HT-29 (cell line): ENCODE results near the gene CCDC27. TPM values are rescaled to one million over a fixed set of nuclear protein-coding genes. Genes with fewer than 3 reads are reported as not detected.
A peak's percentile ranks its signal among the peaks of the same experiment; 100 is the strongest.
"Not testable (repeated sequence)": the region's sequence is repeated elsewhere in the genome, so short reads cannot be mapped to it uniquely, and the experiment has no call there.

Experiments
- DNase-seq: peaks from one replicate; pipeline ENCODE4 v3.0.0-alpha.2; 2015; ENCODE audit warnings: low spot score
- total RNA-seq: library from RNA; depleted of rRNA; stranded (reverse); fragments of >200 nt; shearing (Covaris generic); gene quantifications from 2 replicates; pipeline ENCODE4 v1.2.3, GENCODE V29; 2014

CCDC27 gene
- total RNA-seq, 1 experiment from 2014 or later, result not detected

DNA sequence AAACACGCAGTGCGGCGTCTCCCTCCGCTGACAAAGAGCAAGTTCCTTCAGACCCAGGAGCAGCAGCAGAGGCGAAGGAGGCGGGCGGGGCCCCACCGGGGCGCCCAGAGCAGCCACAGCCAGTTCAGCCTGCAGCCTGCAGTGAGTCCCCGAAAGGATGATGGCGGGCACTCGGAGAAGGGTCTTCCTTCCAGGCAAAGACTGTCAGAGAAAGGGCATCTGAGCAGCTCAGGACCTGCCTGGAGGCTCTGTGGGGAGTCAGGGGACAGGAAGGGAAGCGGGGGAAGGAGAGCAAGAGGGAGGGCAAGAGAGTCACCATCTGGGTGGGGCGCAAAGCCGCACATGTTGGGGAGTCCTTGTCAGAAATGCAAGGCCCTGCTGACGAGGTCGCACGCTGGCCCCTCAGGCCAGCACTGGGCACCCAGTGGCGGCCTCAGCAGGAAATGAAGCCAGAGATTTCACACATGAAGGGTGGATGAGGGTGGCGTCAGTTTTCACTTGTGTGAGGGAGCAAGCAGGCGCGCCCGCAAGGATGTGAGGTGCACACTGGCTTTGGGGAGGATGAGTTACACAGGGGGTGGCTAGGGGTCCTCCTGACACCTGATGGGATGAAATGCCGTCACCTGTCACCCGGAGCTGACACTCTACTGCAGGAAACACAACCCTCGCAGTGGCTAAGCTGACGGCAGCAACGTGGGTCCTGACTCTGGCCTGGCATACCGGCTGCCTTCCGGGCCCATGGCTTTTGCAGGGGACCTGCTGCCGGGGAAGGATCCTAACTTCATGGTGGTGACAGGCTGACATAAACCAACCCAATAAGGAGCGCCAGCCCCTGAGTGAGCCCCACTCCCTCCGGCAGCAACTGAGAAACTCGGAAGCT, 37.4 kb downstream of the CCDC27 start:
- DNase-seq, result no peak

DNA sequence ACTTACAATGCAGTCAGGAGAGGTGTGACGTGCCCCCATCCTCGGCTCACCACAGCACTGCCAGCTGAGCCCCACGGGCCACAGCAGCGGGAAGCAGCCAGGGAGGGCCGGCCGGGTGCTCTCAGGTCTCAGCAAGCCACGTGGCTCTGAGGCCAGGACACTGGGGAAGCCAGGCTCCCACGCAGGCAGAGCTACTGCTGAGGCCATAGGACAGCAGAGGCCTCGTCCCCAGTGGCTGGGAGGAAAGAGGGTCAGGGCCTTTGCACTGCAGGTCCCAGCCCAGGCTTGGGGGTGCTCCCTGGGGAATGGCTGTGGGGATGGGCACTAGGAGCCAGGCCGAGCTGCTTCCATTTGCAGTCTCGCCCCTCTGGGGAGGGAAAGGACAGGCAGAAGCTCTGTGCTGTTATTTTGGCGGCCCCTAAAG, 38.3 kb downstream of the CCDC27 start:
- no peak for DNase-seq

DNA sequence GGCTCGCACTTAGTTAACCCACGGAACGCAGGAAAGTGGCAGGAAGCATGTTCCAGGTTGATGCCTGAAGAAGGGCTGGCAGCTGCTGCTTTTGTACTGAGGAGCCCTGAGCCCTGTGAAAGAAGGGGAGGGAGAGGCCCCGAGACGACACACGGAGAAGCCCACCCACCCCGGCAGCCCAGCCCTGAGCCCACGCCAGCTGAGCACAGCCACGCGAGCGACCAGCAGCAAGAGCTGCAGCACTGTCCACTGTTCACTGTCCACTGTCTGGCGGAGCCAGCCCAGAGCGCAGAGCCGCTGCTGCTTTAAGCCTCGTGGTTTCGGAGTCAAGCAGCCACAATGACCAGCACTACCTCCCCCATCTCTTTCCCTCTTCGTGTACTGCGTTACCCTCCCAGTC, 38.7 kb downstream of the CCDC27 start:
- no peak for DNase-seq

DNA sequence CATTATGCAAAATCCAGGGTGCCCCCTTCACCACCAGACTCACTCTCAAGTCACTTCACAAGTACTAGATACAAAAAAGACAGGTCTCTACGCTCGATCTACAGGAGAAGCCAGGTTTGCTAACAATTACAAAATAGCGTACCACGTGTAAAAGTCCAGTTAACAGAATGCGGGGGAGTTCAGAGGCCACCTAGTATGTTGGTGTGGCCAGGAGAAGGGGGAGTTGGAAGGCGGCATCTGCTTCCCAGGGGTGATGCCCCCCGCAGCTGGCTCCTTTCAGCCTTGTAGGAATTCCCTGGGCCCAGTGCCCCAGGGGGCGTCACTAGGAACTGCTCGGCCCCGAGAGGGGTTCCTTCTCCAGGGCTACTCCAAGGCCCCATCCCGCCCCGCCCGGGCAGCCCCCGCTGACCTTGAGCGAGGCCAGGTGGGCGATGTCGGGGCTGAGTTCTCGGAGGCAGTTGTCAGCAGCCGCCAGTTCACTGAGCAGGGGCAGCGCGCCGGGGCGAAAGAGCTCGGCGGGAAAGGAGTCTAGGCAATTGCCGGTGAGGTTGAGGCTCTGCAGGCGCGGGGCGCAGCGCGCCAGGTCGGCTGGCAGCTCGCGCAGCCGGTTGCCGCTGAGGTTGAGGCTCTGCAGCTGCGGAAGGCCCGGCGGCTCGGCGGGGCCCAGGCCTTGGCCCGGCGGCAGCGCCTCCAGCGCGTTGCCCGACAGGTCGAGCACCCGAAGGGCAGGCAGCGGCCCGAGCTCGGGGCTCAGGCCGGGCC, 43.4 kb downstream of the CCDC27 start:
- no peak for DNase-seq

DNA sequence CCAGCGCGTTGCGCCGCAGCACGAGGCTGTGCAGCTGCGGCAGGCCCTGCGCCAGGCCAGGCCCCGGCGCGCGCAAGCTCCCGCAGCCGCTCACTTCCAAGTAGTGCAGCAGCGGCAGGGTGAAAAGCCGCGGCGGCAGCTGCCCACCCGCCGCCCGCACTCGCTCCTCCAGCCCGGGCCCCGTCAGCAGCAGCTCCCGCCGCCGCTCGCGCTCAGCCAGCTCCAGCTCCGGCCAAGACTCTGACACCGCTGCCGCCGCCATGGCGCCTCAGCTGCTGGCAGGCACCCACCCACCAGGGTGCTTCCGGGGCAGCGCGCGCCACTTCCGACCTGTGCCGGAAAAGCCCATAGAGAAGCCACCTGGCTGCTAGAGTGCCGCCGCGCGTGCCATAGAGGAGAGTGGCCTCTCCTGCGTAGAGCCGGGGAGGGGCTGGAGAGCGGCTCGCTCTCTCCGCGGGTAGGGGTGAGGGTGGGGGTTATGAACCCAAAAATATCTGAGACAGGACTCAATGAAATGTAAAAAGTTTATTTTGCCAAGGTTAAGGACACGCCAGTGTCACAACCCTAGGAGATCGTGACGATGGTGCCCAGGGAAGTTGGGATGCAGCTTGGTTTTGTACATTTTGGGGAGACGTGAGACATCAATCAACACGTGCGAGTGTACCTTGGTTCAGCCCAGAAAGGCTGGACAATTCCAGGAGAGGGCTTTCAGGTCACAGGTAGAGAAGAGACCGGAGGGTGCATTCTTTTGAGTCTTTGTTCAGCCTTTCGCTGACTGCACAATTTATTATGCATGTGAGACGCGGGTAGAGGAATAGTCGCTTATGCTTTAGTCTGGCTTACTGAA, 44.2 kb downstream of the CCDC27 start, which contains the start of gene LRRC47:
Gene LRRC47, minus strand, starts transcription at position 284 of the 847 bp plus-strand sequence. Its CDS starts 22 bp downstream, at position 262.
- peak; percentile 91 for DNase-seq

DNA sequence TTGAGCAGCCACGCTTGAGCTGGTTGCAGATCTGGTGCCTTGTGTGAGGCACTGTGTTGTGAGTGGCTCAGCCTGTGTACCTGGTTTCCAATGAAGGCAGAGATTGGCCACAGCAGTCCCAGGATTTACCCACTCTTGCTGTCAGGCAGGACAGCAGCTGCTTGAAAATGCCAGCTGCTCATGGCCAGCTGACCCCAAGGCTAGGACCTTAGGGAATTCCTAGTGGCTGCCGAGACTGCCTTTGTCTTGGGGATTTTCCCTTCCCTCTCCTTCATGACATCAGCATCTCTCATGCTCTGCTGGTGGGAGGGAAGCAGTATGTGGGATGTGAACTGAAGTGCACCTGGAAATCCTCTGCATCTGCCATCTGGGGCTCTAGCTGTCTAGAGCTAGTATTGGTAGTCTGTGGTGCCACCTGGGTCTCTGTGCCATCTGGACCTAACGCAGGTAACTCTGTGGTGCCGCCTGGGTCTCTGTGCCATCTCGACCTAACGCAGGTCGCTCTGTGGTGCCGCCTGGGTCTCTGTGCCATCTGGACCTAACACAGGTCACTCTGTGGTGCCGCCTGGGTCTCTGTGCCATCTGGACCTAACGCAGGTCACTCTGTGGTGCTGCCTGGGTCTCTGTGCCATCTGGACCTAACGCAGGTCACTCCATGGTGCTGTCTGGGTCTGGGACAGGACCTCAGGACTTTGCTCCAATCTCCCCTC, 47.9 kb downstream of the CCDC27 start:
- no peak for DNase-seq

DNA sequence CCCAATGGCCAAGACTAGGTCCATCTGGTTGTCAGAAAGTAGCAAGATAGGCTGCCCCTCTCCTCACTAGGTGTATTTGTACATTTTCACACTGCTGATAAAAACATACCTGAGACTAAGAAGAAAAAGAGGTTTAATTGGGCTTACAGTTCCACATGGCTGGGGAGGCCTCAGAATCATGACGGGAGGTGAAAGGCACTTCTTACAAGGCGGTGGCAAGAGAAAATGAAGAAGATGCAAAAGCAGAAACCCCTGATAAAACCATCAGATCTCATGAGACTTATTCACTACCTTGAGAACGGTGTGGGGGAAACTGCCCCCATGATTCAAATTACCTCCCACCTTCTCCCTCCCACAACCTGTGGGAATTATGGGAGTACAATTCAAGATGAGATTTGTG, 48.5 kb downstream of the CCDC27 start:
- not testable (repeated sequence) for DNase-seq

DNA sequence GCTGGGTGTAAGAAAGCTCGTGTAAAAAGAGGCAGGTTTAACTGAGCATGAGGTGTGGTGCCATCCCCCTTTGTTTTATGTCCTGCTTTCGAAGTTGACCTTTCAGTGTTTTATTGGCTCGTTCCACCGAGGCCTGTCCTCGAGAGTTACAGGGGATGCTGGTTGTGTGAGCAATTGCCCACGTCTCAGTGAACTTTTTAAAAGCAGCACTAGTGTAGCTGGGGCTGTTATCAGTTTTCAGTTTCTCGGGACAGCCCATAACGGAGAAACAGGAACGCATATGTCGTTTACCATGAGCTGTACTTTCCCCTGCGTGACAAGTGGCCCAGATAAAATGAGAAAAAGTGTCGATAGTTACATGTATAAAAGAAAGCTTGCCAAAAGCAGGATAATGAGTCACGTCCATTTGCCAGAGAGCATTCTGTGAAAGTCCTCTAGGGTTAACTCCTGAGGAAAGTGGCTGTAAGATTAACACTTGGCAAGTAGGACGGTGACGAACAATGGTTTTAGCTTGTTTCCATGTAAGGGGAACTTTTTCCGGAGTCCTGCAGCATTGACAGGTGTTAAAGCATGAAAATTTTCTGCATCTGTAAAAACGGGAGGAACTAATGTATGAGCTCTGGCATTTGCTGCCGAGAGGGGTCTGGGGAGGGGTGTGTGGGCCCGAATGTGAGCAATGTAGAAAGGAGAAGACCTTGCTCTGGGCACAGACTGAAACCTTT, 51.8 kb downstream of the CCDC27 start:
- DNase-seq, result no peak

DNA sequence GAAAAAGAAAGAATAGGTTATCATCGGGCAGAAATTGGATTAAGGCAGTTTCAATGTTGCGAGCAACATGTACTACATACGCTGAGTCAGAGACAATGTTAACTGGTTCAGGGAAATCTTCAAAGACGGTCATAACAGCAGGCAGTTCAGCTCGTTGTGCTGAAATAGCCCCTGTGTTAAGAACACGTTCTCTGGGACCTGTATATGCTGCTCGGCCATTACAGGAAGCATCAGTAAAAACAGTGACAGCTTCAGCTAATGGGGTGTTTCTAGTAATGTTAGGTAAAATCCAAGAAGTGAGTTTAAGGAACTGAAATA, 52.3 kb downstream of the CCDC27 start:
- not testable (repeated sequence) for DNase-seq

DNA sequence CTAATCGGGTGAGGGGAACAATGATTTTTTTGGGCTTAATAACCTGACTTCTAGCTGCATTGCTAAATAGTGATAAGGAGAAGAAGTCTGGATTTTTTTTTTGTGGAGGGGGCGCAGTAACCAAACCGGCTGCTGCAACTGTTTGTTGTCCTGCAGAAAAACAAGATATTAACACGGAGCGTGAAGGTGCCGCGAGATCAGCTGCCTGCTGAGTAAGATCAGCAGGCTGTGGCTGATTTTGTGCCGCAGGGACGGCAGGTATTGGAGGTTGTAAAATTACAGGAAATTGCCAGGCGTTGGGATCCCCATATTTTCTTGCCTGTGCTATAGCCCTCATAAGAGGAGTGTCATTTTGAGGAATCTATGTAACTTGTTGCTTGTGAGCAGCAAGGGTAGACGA, 52.8 kb downstream of the CCDC27 start:
- DNase-seq, result no peak

DNA sequence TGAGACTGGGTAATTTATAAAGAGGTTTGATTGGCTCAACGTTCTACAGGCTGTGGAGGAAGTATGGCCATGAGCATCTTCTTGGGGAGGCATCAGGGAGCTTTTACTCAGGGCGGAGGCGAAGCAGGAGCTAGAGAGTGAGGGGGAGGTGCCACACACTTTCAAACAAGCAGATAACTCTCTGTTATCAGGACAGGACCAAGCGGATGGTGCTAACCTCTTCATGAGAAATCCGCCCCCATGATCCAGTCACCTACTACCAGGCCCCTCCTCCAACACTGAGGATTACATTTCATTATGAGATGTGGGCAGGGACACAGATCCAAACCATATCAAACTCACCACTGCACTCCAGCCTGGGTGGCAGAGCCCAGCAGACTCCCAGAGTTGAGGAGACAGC, 55.5 kb downstream of the CCDC27 start:
- no peak for DNase-seq

DNA sequence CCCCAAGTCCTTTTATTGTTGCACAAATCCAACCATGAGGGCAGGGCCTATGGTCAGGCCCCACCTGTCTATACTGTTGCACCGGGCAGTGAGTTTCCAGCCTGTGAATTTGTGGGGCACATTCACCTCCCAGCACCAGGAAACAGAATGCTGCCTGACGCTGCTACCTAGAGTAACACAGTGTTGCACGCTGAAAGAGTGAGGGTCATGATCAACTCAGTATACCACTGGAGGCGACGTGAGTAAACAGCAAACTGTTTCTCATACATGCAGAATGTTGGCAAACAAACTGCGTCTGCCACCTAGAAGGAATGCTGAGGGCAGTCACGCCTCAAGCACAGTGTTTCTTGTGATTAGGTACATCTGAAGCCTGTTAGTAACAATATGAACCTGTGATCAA, 57.4 kb downstream of the CCDC27 start:
- no peak for DNase-seq

DNA sequence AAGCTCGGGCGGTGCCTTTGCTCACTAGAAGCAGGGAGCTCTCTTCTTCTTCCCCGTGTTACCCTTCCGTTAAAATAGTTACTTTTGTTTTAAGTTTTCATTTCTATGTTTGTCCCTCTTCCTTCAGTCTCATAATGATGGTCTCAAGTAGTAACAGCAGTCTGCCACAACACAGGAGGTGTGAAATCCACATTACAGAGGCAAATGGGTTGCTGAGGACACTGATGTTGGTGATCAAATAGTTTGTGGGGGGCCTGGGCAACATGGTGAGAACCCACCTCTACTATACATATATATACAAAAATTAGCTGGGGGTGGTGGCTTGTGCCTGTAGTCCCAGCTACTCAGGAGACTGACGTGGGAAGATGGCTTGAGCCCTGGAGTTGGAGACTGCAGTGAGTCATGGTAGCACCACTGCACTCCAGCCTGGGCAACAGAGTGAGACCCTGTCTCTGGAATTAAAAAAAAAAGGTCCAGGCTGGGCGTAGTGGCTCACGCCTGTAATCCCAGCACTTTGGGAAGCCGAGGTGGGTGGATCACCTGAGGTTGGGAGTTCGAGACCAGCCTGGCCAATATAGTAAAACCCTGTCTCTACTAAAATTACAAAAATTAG, 58.0 kb downstream of the CCDC27 start:
- DNase-seq, result not testable (repeated sequence)

DNA sequence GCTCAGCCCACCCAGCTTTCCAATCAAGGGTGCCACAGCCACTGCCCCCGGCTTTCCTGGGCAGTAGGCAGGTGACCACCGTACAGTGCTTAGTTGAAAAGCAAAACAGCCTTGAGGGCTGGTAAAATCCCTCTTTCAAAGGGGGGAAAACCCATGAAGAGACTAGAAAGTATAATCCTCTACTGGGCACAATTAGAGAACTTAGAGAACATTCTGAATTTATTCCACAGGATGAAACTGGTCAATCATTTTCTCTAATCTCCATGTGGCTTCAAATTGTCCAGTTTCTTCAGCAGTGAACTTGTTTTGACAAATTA, 59.3 kb downstream of the CCDC27 start:
- DNase-seq, result no peak

DNA sequence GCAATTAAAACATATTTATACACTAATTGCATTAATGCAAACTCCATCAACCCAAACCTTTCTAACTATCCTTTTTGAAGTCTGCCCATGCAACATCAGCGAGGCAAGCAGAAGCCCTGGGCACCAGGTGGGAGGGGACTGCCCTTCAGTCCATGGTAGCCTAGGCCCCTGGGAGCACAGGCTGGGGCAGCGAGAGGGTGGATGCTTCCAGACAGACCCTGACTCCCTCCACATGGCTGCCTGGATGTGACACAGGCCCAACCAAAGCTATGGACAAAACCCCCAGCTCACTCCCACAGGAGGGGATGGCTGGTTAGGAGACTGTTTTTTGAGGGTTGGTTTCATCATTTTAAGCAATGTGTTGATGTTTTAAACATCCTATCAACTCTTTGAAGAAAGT, 61.8 kb downstream of the CCDC27 start:
- no peak for DNase-seq

DNA sequence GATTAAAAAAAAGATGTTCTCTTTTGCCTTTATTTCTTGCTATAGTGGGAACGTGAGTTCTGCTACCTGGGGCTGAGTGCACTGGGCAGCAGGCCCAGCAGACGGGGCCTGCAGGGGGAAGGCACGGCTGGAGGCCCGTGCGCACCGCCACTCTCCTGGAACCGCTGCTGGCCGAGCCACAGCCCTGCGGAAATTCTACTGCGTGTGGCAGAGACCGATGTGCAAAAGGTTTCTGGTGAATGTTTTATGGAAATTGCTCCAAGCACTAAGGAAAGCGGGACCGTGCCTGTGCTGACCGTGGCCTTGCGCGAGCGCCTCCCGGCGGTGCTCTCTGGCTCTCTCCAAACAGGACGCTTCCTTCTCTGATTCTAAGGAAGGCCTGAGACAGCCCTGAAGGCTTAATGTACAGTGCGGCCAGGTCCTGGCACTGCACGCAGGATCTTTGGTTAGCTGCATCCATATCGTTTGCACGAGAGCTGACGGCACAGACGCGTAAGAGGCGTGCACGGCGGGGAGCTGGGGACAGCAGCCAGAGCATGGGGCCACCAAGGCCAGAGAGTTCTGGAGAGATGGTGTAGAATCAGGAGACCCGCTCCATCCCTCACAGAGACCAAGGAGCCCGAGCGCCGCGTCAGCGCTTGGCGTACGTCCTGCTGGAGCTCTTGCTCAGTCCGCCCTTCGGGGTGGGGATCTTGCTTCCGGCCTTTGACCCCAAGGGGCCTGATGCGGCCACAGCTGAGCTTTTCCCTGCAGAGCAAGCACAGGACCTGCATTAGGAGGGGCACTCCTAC, 62.7 kb downstream of the CCDC27 start:
- DNase-seq, result no peak

DNA sequence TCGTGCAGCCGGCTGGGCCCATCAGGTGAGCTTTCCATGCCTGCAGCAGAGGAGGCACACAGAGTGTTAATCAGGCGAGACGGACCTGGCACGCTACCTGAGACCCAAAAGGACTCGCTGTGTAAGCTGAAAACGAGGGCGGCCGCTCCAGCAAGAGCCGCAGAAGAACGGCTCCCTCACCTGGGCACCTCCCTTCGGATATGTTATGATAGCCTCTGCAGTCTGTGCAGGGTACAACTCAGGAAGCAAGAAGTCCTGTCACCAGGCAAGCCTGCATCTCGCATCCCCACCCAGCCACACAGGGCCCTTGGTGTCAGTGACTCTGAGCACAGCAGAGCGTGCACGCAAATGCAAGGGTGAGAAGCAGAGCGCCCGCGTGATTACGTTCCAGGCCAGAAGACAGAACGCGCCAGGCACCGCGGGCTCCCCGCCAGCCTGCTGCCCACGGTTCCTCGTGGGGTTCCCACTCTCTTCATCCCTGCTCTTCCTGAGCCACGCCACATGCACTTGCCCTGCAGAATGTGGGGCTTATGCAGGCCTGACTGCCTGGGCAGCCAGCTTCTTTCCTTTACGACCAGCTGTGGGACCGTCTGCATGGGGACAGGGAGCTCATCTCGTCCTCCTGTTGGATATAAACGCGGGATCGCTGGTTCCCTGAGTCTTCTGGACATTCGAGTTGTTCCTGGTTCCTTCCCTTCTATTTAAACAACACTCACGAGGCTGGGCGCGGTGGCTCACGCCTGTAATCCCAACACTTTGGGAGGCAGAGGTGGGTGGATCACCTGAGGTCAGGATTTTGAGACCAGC, 64.3 kb downstream of the CCDC27 start:
- no peak for DNase-seq

DNA sequence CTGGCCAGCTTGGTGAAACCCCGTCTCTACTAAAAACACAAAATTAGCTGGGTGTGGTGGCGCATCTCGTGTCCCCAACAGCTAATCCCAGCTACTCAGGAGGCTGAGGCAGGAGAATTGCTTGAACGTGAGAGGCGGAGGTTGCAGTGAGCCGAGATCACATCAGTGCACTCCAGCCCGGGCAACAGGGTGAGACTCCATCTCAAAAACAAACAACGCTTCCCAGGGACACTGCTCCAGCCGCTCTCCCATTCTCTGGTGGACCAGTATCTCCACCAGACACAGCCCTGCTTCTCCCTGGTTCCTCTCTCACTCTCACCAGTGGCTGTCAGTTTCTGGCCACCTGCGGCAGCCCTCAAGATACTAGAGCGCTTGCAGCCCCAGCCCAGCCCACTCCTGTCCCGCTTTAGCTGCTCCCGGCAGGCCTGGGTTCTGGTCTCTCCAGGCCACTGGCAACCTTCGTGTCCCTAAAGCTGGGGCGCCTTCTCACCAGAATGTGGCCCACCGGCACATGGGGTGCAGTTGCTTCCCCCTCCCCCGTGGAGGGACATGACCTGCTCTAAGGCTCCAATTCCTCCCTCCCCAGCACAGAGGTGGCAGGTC, 65.0 kb downstream of the CCDC27 start:
- DNase-seq, result no peak
